Superior temporal gyrus (tissue), 1 donor: Measurements from ENCODE around the gene MVP.

Source experiments
- DNase-seq: peaks from one replicate; pipeline ENCODE4 v3.0.0-alpha.2; 2016; ENCODE audit errors: extremely low spot score

MVP gene

DNA sequence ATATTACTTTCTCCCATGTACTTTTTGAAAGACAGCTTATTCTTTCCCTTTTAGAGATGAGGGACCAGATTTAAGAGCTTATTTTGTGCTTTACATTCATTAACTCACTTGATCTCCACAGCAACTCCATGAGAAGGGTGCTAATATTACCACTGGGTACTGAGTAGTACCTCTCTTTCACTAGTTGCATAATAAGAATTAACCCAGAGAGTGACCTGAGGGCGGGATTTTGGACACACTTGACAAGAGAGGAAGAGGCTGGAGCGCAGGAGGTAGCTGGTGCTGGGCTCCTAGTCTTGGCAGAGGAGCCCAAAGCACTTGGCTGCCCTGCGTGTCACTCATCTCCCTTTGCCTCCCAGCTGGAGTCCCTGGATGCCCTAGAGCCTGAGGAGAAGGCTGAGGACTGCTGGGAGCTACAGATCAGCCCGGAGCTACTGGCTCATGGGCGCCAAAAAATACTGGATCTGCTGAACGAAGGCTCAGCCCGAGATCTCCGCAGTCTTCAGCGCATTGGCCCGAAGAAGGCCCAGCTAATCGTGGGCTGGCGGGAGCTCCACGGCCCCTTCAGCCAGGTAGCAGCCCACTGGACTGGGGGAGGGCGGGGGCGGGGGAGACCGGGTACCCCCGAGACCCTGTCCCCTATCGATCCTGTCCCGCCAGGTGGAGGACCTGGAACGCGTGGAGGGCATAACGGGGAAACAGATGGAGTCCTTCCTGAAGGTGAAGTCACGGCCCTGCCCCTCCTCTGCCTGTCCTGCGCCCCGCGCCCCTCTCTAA is 15.6 kb upstream of the MVP start:
- DNase-seq: peak; percentile 41

DNA sequence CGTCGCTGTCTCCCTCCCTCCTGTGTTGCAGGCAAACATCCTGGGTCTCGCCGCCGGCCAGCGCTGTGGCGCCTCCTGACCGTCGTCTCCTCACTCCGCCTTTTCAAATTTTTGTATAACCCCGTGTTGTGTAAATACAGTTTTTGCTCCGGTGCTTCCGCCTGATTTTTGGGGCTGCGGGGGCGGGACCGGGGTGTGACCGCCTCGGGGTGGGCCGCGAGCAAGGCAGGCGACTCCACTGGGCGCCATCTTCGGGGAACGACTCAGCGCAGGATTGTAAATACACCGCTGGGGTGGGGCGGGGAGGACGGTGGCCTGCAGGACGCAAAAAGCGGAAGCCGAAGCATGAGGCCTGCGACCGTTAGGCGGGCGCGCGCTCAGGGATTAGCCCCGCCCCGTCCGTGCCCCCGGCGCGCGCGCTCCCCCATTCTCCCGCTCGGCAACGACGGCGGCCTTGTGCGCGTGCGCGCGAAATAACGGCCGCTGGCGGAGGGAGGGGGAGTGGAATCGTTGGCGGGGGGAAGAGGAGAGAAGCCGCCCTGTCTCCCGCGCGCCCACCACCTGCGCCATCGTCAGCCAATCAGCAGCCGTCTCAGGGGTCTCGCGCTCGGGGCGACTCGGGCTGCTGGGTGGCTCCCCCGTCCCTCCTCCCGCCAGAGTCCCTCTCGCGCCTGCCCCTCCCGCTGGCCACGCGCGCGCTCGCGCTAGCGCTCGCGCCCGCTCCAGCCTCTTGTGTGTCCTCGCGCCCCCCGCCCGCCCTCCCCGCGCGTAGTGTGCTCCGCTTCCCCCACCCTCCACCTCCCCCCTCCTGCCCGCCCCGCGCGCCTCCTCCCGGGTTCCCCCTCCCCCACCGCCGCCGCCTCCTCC is 14.8 kb upstream of the MVP start:
- DNase-seq: peak; percentile 95

DNA sequence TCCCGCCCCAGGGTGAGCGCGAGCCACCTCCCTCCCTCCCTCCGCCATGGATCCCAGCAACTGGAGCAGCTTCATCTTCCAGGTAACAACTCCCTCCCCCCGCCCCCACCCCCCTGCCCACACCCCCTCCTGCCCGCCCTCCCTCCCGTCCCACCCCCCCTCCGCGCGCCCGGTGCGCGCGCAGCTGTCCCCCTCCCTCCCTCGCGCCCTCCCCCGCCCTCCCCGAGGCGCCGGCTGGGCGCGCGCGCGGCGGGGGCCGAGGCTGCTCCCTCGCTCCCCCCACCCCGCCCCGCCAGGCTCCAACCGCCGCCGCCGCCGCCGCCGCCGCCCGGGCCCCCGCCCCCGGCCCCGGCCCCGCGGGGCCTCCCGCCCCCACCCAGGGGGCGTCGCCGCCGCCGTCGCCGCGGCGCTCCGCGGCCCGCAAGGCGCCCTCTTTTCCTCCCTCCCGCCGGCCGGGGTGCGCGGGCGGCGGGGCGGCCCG is 14.1 kb upstream of the MVP start, which contains the start of gene MAZ:
TSS of gene MAZ (plus strand) at position 431 of the 481 bp plus-strand sequence. CDS start 173 bp downstream, outside the sequence.
- DNase-seq: no peak

DNA sequence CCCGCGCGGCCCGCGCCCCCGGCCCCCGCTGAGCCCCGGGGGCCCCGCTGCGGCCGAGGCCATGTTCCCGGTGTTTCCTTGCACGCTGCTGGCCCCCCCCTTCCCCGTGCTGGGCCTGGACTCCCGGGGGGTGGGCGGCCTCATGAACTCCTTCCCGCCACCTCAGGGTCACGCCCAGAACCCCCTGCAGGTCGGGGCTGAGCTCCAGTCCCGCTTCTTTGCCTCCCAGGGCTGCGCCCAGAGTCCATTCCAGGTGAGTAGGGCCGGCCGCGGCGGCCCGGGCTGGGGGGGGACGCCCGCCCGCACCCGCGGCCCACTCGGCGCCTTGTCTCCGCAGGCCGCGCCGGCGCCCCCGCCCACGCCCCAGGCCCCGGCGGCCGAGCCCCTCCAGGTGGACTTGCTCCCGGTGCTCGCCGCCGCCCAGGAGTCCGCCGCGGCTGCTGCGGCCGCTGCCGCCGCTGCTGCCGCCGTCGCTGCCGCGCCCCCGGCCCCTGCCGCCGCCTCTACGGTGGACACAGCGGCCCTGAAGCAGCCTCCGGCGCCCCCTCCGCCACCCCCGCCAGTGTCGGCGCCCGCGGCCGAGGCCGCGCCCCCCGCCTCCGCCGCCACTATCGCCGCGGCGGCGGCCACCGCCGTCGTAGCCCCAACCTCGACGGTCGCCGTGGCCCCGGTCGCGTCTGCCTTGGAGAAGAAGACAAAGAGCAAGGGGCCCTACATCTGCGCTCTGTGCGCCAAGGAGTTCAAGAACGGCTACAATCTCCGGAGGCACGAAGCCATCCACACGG is 13.4 kb upstream of the MVP start:
- no peak for DNase-seq

DNA sequence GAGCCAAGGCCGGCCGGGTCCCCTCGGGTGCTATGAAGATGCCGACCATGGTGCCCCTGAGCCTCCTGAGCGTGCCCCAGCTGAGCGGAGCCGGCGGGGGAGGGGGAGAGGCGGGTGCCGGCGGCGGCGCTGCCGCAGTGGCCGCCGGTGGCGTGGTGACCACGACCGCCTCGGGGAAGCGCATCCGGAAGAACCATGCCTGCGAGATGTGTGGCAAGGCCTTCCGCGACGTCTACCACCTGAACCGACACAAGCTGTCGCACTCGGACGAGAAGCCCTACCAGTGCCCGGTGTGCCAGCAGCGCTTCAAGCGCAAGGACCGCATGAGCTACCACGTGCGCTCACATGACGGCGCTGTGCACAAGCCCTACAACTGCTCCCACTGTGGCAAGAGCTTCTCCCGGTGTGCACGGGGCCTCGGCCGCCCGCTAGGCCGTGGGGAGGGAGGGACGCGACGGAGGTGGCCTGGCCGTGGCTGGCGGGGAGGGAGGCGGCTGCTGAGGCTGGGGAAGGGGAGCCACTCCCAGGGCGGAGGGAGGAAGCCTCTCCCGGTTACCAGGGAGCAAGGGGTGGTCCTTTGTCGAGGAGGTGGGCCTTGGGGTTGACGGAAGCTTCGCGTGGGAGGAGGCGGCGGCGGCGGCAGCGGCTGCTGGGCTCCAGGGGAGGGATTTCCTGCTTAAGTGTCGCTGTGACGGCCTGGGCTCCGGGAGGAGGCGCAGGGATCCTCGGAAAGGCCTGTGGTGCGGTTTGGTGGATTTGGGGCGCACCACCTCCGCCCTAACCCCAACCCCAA is 12.6 kb upstream of the MVP start:
- peak; percentile 87 for DNase-seq

DNA sequence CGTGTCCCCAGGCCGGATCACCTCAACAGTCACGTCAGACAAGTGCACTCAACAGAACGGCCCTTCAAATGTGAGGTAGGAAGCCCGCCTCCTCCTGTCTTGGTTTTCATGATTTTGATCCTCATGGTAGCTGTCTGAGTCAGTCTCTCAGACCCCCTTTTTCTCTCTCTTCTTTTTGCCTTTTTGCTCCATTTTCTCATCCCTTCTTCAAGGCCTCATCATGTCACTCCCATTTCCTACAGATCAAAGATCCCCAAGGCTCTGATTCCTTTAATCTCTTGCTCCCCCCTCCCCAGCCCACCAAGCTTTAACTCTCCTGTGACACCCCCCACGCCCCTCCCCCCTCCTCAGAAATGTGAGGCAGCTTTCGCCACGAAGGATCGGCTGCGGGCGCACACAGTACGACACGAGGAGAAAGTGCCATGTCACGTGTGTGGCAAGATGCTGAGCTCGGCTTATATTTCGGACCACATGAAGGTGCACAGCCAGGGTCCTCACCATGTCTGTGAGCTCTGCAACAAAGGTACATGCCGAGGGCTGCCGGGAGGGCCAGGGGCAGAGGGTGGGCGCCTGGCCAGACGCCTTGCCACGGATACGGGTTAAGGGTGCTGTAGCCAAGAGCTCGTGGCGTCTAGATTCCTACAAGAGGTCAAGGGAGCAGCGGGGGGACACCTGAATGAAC is 11.9 kb upstream of the MVP start:
- no peak for DNase-seq

DNA sequence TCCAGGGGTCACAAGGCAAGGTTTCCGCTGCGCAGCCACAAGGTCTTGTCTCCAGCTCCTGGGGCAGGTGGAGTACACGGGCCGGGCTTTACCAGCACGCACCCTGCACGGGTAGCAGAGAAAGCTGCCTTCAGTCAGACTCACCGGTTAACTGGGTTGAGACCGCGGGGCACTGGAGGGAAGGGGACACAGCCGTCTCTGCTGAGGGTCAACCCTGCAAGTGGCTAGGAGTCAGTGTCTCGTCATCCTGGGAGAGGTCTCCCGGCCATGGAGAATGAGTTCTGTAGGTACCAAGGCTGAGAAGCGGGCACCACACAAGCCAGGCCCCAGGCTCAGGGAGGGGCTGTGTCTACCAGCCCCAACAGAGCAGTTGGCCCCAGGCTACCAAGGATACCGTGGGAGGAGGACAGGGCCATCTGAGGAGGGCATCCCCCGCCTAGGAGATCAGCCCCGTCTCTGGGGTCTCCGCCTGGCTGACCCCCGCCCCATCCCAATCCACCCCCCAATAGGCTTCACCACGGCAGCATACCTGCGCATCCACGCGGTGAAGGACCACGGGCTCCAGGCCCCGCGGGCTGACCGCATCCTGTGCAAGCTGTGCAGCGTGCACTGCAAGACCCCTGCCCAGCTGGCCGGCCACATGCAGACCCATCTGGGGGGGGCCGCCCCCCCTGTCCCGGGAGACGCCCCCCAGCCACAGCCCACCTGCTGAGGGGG is 11.1 kb upstream of the MVP start:
- DNase-seq: no peak

DNA sequence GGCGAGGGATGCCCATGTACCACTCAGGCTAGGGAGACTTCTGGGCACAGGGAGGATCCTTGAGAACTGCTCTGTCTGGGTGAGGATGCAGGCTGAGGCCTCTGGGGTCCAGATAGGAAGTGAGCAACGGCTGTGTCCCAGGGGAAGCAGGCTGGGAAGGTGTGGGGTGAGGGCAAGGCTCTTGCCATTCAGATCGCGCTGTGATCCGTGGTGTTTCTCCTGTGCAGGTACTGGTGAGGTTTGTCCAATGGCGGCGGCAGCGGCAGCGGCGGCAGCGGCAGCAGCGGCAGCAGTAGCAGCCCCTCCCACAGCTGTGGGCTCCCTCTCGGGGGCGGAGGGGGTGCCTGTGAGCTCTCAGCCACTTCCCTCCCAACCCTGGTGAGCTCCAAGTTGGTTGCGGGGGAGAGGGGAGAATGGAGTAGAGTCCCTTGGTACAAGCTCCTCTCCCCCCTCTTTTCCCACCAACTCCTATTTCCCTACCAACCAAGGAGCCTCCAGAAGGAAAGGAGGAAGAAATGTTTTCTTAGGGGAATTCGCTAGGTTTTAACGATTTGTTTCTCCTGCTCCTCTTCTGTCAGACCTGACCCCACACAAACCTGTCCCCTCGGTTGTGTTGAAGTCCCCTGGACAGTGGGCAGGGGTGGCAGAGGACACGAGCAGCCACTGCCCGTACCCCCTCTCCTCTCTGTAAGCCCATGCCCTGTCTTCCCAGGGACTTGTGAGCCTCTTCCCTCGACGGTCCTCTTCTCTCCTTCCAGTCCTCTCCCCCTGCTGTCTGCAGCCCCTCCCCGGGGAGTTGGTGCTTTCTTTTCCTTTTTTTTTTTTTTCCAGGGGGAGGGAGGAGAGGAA is 10.2 kb upstream of the MVP start:
- no peak for DNase-seq

DNA sequence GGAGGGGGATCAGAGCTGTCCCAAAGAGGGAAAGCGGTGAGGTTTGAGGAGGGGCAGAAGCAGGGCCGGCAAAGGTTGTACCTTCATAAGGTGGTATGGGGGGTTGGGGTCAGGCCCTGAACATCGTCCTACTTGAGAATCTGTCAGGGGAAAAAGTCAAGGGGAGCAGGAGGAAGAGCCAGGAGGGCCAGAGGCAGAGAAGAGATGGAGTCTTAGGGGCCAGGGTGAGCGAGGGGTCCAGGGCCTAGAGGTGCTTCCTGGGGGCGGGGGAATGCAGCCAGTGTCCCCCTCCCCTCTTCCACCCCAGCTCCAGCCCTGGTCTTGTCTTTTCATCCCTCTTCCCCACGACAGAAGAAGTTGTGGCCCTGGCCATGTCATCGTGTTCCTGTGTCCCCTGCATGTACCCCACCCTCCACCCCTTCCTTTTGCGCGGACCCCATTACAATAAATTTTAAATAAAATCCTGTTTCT is 9.5 kb upstream of the MVP start:
- DNase-seq: no peak

DNA sequence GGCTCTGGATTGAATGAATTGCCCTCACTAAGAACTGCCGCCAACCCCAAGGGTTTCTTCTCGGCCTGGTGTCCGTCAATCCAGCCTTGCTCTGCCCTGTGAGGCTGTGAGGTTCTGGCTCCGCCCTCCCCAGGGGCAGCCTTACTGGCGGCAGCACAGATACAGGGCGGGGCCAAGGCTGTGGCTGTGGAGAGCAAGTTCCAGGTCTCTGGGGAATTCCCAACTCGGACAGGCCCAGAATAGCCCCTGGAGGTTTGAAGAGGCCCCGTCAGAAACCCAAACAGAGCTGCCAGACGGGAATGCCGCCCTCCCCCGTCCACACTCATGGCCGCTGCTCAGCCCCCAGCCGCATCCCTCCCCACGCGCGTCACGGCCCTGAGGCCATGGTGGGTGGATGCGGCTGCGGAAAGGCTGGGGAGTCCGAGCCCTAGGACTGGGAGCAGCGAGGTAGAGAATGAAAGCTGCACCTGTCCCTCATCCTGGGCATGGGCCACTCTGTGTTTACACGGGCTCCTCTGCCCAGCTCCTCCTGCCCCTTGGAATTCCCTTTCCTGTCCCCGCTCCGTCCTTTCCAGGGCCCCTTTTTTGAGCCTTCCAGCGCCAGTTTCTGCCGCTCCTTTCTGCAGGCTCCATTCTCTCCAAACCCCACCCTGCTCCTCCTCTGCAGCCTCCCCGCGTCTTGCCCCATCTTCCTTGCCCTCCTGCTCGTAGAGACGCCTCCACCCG is 8.9 kb upstream of the MVP start:
- peak; percentile 90 for DNase-seq

DNA sequence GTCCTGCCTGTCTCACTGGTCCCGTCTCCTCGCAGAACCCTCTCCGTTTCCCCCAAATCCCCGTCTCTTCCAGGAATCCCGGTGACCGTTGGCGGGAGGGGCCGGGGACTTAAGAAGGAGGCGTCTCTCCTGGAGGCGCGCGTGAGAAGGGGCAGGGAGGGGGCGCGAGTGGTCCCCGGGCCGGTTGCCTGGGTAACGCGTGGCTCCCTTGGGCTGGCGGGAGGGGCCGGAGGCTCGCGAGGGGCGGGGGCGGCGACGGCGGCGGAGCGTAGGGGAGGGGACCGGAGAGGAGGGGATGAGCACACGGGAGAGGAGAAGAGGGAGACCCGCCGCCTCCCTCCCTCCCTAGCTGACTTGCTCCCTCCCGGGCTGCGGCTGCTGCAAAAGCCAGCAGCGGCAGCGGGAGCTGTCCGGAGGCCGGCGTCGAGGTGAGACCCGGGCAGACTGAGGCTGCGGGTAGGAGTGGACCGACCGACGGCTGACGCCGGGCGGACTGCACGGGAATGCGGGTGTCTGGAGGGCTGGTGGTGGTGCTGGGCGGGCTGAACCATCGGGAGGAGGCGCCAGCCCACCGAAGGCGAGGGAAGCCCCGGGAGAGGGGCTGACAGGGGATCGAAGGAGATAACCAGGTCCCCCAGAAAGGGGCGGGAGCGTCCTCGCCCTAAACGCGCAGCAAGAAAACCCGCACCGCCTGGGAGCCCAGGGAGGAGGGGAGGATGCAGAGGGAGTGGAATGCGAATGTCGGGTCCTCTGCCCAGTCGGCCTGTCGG is 8.2 kb upstream of the MVP start, which contains the start of gene PRRT2:
TSS of gene PRRT2 (plus strand) at position 298 of the 770 bp plus-strand sequence. CDS start 862 bp downstream, outside the sequence.
- DNase-seq: no peak

DNA sequence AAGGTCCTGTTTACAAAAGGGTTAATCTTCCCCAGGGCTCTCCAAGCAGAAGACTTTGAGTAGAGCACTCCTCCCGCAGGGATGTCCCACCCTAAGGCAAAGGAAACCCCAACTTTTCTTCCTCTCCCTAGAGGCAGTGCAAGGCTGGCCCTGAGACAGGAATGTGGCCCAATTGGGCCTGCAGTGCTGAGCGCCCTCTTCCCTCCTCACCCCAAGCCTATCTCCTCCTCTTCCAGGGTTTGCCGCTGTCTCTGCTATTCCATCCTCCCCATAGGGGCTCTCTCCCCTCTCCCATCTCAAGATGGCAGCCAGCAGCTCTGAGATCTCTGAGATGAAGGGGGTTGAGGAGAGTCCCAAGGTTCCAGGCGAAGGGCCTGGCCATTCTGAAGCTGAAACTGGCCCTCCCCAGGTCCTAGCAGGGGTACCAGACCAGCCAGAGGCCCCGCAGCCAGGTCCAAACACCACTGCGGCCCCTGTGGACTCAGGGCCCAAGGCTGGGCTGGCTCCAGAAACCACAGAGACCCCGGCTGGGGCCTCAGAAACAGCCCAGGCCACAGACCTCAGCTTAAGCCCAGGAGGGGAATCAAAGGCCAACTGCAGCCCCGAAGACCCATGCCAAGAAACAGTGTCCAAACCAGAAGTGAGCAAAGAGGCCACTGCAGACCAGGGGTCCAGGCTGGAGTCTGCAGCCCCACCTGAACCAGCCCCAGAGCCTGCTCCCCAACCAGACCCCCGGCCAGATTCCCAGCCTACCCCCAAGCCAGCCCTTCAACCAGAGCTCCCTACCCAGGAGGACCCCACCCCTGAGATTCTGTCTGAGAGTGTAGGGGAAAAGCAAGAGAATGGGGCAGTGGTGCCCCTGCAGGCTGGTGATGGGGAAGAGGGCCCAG is 7.3 kb upstream of the MVP start:
- no peak for DNase-seq

DNA sequence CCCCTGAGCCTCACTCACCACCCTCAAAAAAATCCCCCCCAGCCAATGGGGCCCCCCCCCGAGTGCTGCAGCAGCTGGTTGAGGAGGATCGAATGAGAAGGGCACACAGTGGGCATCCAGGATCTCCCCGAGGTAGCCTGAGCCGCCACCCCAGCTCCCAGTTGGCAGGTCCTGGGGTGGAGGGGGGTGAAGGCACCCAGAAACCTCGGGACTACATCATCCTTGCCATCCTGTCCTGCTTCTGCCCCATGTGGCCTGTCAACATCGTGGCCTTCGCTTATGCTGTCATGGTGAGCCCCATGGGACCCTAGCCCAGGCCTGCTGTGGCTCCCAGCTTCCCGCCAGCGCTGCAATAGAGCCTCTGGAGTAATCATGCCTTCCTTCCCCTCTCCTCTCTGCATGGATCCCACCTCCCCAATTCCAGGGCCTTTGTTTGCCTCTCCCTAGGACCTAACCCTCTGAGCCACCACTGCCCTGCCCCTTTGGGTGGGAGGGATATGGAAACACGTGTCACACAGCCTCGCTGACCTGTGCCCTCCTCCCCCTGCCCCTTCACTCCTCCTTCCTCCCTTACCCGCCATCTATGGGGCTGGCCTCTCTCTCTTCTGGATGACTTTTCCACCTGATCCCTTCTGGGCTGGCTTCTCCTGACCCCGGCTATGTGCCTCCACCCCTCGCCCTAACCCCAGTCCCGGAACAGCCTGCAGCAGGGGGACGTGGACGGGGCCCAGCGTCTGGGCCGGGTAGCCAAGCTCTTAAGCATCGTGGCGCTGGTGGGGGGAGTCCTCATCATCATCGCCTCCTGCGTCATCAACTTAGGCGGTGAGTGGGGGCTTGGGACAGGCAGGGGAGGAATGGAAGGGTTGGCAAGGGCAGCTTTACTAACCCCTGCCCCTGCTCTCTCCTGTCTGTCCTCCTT is 6.4 kb upstream of the MVP start:
- DNase-seq: no peak

DNA sequence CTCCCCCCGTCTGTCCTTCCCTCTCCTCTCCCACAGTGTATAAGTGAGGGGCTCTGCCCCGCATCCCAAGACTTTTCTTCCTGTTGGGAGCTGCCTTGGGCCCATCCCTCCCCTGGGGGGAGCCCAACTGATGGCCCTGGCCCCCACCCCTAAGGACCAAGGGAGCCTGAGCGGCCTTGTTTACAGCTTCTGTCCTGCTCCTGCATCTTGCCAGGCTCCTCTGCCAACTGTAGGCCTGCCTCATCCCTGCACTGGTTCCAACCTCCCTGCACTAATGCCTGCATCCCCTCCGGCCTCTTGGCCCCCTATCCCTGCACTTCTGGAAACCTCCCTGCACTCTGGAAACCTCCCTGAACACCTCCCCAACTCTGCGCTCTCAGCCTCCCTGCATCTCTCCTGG is 5.7 kb upstream of the MVP start:
- DNase-seq: no peak
